Measurements from ENCODE around the gene MAPK8IP2.
"Not testable (repeated sequence)": the region's sequence is repeated elsewhere in the genome, so short reads cannot be mapped to it uniquely, and the experiment has no call there.

MAPK8IP2 gene

DNA sequence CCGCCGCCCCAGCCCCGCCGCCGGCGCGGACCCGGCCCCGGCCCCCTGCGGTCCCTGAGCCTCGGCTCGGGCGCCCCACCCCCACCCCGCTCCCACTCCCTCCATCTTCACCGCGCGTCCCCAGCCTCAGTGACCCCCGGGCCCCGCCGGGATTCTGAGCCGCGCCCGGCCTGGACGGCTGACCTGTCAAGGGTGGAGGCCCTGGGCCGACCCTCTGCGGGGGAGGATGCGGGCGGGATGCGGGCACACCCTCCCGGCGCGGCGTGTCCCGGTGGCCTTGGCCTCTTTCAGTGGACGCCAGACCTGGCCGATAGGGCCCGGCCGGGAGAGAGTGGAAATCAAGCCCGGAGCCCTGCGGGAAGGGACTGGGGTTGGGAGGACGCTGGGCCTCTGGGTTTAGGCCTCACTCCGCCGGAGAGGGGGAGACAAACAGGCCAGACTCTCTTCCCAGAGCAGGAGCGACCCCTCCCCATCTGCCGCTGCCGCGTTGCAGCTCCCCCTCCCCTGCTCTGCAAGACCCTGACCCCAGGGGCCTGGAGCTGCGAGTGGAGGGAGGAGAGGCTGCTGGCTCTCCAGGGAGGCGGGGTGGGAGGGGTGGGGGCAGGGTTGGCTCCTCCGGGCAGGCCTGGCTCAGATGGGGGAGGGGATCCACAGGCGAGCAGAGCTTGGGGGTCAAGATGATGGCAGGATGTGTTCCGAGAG is 525 bp downstream of the MAPK8IP2 start:
- DNase-seq: no peak

DNA sequence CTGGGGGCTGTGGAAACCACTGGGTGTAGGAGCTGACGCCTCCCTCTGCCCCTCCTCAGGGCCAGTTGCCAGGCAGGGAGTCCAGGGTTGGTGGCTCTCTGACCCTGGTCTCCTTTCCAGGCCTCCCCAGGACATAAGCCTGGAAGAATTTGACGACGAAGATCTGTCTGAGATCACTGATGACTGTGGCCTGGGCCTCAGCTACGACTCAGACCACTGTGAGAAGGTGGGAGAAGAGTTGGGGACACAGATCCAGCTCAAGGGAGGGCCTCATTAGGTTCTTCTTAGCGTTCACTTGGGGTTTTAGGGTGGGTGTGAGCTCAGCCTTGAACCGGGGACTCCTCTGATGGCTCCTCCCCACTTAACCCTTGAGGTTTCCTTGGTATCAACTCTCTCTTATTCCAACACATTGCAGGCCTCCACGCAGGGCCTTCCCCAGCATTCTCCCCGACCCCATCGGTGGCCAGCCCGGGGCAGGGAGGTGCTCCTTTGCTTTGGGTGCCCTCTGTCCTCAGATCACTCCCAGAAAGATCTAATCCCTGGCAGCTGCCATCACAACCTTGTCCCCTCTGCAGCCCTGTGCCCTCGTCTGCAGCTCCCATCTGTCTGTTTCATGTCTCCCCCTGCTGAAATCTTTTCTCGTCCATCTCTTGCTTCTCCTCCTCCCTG is 1.2 kb downstream of the MAPK8IP2 start:
- DNase-seq: no peak

DNA sequence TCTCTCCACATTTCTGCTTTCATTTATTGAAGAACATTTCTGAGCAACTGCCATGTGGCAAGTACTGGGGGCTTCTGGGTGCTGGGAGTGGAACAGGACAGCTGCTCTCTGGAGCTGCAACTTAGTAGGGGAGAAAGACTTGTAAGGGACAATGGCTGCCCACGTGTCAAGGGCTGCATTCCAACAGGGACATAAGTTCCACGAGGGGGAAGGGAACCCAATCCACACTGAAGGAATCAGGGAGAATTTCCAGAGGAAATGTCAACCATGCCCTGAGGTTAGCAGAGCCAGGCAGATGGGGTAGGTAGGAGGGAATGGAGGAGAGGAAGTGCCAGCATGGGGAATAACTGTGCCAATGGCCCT is 1.7 kb downstream of the MAPK8IP2 start:
- no peak for DNase-seq

DNA sequence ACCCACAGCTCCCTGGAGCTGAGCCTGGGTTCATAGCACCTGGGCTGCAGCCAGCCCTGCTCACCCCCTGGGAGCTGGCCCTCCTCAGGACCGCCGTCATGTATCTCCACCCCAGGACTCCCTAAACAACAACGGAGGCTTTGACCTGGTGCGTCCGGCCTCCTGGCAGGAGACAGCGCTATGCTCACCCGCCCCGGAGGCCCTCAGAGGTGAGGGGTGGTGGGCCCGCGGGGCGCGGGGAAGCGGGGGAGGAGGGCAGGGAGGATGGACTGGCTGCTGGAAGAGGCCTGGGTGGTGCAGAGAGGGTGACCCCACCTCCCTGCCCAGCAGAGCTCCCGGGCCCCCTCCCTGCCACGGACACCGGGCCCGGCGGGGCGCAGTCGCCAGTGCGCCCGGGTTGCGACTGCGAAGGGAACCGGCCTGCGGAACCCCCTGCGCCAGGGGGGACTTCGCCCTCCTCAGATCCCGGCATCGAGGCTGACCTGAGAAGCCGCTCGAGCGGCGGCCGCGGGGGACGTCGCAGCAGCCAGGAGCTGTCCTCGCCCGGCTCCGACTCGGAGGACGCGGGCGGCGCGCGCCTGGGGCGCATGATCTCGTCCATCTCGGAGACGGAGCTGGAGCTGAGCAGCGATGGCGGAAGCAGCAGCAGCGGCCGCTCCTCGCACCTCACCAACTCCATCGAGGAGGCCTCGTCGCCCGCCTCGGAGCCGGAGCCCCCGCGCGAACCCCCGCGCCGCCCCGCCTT is 3.1 kb downstream of the MAPK8IP2 start:
- no peak for DNase-seq

DNA sequence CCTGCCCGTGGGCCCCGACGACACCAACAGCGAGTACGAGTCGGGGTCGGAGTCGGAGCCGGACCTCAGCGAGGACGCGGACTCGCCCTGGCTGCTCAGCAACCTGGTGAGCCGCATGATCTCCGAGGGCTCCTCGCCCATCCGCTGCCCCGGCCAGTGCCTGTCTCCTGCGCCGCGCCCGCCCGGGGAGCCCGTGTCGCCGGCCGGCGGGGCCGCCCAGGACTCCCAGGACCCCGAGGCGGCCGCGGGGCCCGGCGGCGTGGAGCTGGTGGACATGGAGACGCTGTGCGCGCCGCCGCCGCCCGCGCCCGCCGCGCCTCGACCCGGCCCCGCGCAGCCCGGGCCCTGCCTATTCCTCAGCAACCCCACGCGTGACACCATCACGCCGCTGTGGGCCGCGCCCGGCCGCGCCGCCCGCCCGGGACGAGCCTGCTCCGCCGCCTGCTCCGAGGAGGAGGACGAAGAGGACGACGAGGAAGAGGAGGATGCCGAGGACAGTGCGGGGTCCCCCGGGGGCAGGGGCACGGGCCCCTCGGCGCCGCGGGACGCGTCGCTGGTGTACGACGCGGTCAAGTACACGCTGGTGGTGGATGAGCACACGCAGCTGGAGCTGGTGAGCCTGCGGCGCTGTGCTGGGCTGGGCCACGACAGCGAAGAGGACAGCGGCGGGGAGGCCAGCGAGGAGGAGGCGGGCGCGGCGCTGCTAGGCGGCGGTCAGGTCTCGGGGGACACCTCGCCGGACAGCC is 3.8 kb downstream of the MAPK8IP2 start:
- no peak for DNase-seq

DNA sequence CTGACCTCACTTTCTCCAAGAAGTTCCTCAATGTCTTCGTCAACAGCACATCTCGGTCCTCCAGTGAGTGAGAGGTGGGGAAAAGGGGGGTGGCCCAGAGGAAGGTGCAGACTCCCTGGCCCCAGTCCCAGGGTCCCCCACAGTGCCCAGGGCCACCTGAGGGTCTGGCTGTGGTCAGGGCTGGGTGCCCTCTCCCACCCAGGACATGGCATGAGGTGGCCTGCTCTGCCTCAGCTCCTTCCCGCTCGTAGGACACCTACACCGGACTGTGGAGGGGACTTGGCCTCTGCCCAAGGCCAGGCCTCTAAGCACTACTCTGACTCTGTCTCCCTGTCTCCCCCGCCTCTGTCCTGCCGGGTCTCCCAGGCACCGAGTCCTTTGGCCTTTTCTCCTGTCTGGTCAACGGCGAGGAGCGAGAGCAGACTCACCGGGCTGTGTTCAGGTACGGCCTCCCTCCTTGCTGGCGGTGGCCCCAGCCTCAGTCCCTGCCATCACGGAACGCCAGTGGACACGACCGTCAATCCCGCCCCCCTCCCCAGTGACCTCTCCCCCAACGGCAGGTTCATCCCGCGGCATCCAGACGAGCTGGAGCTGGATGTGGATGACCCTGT is 4.5 kb downstream of the MAPK8IP2 start:
- no peak for DNase-seq

DNA sequence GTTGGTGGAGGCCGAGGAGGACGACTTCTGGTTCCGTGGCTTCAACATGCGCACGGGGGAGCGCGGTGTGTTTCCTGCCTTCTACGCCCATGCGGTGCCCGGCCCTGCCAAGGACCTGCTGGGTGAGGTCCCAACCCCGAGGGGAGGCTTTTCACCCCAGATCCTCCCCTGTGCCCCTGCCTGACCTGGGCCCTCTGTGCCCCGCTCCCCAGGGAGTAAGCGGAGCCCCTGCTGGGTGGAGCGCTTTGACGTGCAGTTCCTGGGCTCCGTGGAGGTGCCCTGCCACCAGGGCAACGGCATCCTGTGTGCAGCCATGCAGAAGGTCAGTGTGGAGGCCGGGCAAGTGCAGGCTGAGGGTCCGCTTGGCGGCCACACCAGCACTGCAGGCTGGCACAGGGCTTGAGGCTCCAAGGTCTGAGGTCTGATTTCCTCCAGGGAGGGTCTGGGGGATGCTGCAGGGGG is 5.1 kb downstream of the MAPK8IP2 start:
- no peak for DNase-seq

DNA sequence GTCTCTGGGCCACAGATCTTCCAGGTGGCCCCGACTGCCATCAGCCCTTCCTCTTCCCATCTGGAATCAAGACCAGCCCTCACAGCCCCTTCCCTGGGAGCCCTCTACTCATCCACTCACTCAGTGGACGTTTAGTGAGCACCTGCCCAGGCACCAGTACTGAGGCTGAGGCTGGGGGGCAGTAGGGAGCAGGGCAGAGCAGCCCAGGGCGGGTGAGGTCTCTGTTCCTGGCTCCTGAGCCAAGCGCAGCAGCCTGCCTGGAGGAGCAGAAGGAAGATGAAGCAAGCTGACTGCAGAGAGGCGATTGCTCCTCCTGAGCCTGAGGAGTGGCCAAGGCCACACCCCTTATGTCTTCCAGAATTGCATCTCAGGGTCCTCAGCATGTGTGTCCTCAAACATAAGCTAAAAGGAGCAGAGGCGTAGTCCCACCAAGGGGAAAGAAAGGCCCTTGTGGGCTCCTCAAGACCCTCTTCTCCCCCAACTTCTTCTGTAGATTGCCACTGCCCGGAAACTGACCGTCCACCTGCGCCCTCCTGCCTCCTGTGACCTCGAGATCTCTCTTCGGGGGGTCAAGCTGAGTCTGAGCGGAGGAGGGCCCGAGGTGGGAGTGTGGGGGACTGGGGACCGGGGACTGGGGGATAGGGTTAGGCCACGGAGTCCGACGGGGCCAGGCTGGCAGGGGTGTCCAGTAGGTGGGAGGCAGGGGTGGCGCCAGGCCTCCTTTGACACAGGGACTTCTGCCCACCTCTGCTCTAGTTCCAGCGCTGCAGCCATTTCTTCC is 5.8 kb downstream of the MAPK8IP2 start:
- DNase-seq: no peak

DNA sequence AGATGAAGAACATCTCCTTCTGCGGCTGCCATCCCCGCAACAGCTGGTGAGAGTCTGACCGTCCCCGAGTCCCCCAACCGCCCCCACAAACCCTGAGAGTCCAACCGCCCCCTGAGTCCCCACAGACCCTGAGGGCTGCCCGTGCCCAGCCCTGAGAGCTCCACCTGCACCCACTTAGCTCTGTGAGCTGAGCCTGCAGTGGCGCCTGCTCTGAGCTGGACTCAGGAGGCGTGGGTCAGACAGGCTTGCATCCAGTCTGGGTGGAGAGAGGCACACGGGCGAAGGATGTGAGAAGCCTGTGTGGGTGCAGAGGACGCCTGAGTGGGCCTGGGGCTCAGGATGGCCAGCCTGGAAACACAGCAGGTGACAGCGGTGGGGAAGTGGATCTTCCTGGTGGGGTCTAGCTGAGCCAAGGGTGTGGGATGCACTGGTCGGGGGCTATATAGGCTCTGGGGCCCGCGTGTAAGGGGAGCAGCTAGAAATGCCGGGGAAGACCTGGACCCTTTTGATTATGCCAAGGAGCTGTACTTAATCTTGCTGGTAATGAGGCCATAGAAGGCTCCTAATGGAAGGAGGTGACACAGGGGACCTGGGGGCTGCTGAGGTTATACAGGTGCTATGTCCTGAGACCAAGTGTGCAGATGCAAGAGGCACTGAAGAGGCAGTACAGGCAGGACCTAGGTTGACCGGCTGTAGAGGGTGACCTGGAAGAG is 6.5 kb downstream of the MAPK8IP2 start:
- no peak for DNase-seq

DNA sequence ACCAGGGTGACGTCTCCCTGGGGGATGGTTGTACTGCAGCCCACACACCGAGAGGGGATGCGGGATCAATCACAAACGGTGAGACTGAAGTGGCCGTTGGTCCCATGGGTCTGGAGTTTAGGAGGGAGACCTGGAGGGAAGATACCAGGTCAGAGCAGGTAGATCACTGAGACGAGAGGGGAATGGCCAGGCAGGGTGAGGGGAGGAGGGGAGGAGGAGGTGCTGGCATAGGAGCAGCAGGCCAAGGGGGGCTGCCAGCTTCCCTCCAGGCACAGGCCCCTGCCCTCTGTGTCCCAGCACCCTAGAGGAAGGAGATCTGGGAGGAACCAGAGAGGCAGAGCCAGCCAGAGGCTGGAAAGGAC is 7.0 kb downstream of the MAPK8IP2 start:
- DNase-seq: no peak

DNA sequence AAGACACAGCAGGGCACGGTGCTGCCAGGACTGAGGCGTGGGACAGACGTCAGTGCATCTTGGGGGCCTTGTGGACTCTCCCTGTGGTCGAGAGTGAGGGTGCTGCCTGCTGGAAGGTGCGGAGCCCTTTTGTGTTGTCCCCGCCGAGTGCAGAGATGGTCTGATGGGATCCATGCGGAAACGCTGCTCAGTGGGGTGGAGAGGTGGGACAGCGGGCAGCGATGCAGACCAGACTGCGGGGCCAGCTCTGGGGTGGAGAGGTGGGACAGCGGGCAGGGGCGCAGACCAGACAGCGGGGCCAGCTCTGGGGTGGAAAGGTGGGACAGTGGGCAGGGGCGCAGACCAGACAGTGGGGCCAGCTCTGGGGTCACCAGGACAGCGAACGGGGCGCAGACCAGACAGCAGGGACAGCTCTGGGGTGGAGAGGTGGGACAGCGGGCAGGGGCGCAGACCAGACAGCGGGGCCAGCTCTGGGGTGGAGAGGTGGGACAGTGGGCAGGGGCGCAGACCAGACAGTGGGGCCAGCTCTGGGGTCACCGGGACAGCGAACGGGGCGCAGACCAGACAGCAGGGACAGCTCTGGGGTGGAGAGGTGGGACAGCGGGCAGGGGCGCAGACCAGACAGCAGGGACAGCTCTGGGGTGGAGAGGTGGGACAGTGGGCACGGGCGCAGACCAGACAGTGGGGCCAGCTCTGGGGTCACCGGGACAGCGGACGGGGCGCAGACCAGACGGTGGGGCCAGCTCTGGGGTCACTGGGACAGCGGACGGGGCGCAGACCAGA is 7.7 kb downstream of the MAPK8IP2 start:
- not testable (repeated sequence) for DNase-seq

DNA sequence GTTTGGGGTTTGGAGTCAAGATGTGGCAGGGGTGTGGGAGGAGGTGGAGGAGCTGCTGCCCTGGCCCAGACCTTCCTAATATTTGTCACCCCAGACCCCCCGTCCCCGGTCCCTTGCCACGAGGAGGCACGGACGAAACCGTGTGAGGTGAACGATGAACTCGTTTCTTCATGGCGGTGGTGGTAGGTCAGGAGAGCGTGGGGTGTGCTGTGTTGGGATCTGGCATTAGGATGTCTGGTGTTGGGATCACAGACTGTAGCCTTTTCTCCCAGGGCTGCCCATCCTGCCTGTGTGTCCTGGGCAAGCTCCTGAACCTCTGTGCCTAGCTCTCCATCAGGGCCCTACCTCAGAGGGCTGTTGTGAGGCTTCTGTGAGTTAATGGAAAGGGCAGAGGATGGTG is 8.4 kb downstream of the MAPK8IP2 start:
- DNase-seq: no peak

DNA sequence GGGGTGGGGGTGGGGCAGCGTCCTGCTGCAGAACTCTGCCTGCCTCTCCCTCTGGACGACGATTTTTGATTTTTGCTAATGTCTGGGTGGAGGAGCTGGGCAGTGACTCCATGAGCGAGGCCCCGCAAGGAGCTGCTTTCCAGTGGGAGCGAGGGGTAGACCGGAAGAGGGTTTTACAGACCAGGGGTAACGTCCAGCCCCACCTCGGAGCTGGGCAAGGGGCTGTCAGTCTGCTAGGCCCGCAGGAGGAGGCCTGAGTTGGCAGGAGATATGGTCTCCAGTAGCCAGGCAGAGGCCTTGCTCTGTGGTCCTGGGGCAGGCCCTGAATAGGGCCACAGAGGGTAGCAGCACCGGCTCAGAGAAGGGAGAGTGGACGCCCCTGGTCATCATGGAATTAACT is 9.0 kb downstream of the MAPK8IP2 start:
- no peak for DNase-seq

DNA sequence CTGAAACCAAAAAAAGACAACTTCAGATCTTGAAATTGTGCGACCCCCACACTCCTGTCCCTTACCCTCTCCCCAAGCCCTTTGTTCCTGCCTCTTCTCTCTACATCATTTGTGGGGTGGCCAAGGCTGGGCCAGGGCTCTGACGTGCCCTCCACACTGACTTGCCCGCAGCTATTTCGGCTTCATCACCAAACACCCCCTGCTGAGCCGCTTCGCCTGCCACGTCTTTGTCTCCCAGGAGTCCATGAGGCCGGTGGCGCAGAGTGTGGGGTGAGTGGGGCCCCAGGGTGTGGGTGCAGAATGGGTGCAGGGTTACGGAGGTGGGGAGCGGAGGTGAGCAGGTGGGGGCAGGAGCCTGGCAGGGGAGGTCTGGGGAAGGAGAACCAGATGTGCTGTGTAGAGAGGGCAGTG is 9.5 kb downstream of the MAPK8IP2 start:
- no peak for DNase-seq

DNA sequence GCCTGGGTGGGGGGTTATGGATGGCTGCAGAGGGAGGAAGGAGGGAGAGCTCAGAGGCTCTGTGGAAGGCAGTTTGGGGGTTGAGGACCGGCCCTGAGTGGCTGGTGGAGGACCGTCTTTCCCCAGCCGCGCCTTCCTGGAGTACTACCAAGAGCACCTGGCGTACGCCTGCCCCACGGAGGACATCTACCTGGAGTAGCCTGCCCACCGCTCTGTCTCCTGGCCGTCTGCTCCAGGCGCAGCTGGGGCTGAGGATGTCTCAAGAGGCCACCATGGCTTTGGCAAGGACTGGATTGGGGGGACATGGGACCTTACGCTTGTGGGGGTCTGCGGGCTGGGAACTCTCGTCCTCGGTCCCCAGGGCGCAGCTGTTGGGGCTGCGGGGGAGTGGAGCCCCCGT is 10.0 kb downstream of the MAPK8IP2 start:
- no peak for DNase-seq

DNA sequence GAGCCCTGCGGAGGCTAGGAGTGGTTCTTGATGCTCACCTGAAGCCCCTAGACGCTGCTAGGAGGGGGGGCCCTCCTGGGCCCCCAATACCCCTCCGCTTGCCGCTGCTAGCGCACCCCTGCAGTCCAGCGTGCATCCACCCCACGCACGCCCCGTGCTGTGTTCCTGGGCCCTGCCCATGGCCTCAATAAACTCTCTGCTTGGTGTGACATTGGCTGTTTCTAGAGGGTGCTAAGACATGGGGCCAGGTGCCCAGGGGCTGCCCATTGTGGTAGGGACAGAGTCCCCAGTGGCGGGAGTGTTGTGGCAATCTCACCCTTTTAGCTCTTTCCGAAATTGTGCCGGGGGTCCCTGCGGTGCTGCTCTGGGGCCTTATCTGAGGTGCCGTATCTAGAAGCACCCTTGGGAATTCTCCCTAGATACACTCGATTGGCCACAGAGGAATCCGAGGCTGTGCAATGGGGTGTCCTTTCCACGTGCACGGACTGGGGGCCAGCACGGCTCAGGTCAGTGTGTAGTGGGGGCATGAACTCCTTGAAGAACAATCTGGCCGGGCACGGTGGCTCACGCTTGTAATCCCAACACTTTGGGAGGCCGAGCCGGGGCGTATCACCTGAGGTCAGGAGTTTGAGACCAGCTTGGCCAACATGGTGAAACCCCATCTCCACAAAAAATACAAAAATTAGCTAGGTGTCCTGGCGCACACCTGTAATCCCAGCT is 10.9 kb downstream of the MAPK8IP2 start:
- DNase-seq: no peak

DNA sequence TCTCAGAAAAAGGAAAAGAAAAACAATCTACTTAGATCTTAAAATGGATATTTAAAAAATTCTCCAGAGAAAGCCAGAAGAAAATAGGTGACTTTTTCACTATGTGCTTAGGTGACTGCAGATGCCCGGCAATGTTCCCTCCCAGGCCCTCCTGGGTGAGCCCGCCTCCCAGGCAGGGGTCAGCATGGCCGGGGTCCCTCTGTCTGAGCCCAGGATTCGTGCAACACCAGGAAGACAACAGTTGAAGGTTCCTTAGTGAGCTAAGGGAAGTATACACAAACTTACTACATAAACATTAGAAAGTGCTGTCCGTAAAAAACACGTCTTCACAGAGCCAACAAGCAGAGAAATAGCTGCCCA is 11.6 kb downstream of the MAPK8IP2 start:
- no peak for DNase-seq

DNA sequence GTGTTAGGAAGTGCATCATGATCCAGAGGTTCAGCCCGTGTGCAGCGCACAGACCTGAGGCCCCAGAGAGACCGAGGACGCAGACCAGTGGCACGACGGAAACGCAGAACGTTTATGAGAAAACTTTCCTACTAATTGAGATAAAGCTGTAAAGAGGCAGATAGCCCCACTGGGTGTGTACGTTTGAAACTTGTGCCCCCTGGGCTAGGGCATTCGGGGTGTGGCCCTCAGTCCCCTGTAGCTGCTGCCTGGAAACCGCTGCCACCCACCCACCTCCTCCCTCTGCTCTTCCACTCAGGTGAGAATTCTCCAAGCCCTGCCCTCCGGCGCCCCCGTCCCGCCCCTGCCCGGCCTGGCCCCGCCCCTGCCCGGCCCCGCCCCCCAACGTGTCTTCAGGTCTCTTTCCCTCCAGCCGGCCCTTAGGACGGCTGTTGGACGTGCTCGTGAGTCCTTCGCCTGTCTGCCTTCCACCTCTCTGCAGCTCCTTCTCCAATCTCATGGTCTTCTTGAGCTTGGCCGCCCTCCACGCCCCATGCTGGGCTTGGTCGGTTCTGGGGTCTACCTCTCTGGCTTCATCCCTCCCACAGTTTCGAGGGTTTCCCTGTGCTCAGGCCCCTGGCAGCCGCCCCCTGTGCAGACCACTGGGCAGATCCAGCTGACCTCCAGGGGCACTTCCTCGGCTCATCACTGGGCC is 12.1 kb downstream of the MAPK8IP2 start:
- DNase-seq: no peak

DNA sequence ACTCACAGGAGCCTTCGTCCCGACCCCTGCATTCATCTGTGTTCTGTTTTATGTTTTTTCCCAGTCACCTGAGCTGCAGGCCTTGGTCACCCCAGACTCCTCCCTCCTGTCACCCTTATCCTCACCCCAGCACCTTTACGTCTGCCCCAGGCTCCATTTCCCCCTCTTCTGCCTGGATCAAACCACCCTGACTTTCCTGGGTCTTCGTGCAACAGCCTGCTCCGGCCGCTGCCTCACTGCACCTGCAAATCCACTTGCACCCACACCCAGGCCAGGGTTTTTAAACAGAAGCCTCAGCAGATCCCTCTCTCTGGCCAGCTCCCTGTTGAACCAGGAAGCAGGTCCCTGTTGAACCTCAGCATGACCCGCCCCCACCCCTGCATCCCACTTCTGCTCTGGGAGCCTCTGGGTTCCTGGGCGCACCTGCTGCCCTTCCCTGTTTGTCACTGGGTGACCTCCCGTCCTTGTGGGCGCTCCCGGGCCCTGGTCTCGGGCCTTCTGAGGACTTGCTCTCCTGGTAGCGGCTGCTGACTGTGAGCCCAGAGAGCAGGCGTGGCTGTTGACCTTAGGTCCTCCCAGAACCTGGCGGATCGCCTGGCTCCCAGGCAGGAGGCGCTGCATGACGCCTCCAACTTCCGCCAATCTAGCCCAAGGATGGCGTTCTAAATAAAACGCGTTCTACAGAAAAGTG is 12.8 kb downstream of the MAPK8IP2 start:
- DNase-seq: no peak

Data from CD4-positive, alpha-beta T cell treated with Interleukin-4 for 1 hour (primary cell).